Tibial artery (tissue), 4 donors: Measurements from ENCODE around the gene DNAH8.
A peak's percentile ranks its signal among the peaks of the same experiment; 100 is the strongest.

ENCODE experiments used
- DNase-seq, 2 donors: peaks; one replicate each; pipeline ENCODE4 v3.0.0-alpha.2; 2019
- H3K27ac ChIP-seq, 2 donors: fragments of 200-600 bp; sonication (generic) in 1 of 2; 1 replicate in 1 of 2; 2 replicates in 1 of 2; pipeline ENCODE4 v1.5.1; 2018 to 2019; ENCODE audit warnings: mild to moderate bottlenecking in 1 of 2
- H3K27me3 ChIP-seq, 2 donors: fragments of 200-600 bp; sonication (generic) in 1 of 2; one replicate each; pipeline versions ENCODE4 v1.5.1 to v1.6.0; 2016 to 2019
- H3K36me3 ChIP-seq, 3 donors: fragments of 200-600 bp; sonication (generic) in 2 of 3; one replicate each; pipeline ENCODE4 v1.5.1; 2016 to 2019; ENCODE audit warnings: mild to moderate bottlenecking in 2 of 3
- H3K4me1 ChIP-seq, 4 donors: fragments of 200-600 bp; sonication (generic) in 2 of 4; 1 replicate in 3 of 4; 2 replicates in 1 of 4; pipeline ENCODE4 v1.5.1; 2016 to 2019
- H3K4me3 ChIP-seq, 2 donors: fragments of 200-600 bp; sonication (generic) in 1 of 2; 1 replicate in 1 of 2; 2 replicates in 1 of 2; pipeline ENCODE4 v1.5.1; 2018 to 2019; ENCODE audit warnings: mild to moderate bottlenecking in 2 of 2
- H3K9me3 ChIP-seq, 3 donors: fragments of 200-600 bp; sonication (generic) in 1 of 3; one replicate each; pipeline ENCODE4 v1.5.1; 2016 to 2019
- intact Hi-C: fragments of 100-400 bp; cut with DNase I; formaldehyde crosslinking; loops from one replicate; pipeline ENCODE4 v1.15.0; 2023; ENCODE audit warnings: low total_unique reads
- TF ChIP-seq, protein P1 (sequence below), 2 experiments: fragments of 200-600 bp in 1 of 2; fragments of 450-650 bp in 1 of 2; IDR thresholded peaks; one replicate each; pipeline ENCODE4 v1.5.1; 2017 to 2019; ENCODE audit warnings: antibody characterized with exemption in 2 of 2, mild to moderate bottlenecking in 1 of 2, moderate library complexity in 1 of 2

The DNAH8 gene

GRCh38 chr6:39050453-39051112, 335.5 kb downstream of the DNAH8 start:
- no peaks in the 10 kb centered on the region for H3K36me3 ChIP-seq
- intact Hi-C loops = no loop called here
- no peak overlapping the region for H3K4me3 ChIP-seq
- H3K9me3 ChIP-seq = no peaks in the 10 kb centered on the region
- no peak for DNase-seq
- H3K27me3 ChIP-seq = peaks cover 0 to 61% of the 10 kb centered on the region in 2 donors
- H3K4me1 ChIP-seq = peaks cover 0 to 13% (median 11%) of the 10 kb centered on the region in 4 donors
- no peak overlapping the region for H3K27ac ChIP-seq
- TF ChIP-seq, protein P1, sequence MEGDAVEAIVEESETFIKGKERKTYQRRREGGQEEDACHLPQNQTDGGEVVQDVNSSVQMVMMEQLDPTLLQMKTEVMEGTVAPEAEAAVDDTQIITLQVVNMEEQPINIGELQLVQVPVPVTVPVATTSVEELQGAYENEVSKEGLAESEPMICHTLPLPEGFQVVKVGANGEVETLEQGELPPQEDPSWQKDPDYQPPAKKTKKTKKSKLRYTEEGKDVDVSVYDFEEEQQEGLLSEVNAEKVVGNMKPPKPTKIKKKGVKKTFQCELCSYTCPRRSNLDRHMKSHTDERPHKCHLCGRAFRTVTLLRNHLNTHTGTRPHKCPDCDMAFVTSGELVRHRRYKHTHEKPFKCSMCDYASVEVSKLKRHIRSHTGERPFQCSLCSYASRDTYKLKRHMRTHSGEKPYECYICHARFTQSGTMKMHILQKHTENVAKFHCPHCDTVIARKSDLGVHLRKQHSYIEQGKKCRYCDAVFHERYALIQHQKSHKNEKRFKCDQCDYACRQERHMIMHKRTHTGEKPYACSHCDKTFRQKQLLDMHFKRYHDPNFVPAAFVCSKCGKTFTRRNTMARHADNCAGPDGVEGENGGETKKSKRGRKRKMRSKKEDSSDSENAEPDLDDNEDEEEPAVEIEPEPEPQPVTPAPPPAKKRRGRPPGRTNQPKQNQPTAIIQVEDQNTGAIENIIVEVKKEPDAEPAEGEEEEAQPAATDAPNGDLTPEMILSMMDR (IDR thresholded peaks at IDR 0.05) = no peak

DNA sequence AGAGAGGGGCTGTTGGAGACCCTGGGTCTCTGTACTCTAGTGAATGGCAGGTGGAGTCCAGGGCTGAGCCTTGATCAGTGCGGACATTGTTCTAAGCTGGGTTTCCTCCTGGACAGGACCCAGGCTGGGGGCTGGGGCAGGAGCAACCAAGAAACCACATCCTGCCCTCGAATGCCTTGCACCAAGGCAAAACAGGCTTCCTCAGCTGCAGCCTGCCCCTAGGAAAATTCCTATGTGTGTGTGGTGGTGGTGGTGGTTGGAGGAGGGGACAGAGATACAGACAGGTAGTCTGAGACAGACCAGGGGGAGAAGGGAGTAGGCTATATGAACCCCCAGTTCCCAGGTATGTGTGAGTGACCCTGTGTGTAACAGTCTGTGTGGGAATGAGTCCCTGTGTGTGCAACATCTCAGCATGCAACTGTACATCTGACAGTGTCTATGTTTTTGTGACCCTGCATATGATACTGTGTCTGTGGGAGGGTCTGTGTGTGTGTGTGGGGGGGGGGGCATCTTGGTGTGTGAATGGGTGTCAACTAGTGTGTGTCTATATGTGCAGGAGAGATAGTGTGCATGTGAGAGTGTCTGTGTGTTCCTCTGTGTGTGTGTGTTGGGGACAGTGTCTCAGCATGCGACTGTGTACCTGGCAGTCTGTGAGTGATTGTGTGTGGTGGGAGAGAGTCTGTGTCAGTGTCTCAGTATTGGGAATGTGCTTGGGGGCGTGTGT, 336.4 kb downstream of the DNAH8 start:
- intact Hi-C loops = no loop called here
- H3K9me3 ChIP-seq = no peaks in the 10 kb centered on the region
- no peak overlapping the region for H3K27ac ChIP-seq
- H3K36me3 ChIP-seq = no peaks in the 10 kb centered on the region
- peaks cover 0 to 13% (median 11%) of the 10 kb centered on the region in 4 donors for H3K4me1 ChIP-seq
- TF ChIP-seq, protein P1 (IDR thresholded peaks at IDR 0.05) = no peak
- H3K27me3 ChIP-seq = peaks cover 0 to 57% of the 10 kb centered on the region in 2 donors
- H3K4me3 ChIP-seq = no peak overlapping the region
- DNase-seq = peak in 1 of 2 donors; percentile 24

- peak in 1 of 2 donors; percentile 38 for DNase-seq
- H3K27me3 ChIP-seq = peaks cover 0 to 46% of the 10 kb centered on the region in 2 donors
Measured at GRCh38 chr6:39053016-39053624, 338.0 kb downstream of the DNAH8 start.

DNA sequence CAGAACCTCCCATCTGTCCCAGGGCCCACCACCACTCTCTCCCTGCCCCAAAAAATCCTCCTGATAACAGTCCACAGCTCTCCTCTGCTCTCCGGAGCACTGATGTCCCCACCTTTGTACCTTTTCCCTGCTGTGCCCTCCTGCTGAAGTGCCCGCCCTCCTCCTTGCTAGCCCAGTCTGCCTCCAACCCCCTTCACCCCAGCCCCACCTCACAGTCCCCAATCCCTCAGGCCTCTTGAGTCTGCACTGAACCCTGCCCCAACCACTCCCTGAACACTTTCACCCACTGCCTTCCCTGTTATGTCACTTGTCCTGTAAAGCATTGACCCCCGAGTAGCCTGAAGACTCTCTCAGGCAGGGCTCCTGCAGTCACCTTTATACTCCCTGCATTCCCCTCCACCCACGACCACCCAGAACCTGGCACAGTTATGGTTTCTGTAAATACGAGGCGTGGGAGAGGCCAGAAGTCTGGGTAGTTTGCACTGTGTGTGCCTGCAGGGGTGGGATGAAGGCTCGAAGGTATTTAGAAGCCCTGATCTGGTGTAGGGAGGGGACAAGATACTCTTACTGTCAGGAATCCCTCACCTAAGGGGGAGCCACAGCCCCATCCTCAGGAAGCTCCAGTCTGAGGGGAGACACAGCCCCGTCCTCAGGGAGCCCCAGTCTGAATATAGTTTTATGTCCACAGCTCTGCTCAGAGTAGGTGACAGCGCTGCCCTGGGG, 338.9 kb downstream of the DNAH8 start:
- Histone ChIP-seq H3K9me3 (no peaks in the 10 kb centered on the region), H3K27ac (no peak overlapping the region), H3K4me1 (peaks cover 0 to 4% (median 2%) of the 10 kb centered on the region in 4 donors), H3K27me3 (peaks cover 0 to 43% of the 10 kb centered on the region in 2 donors), H3K4me3 (no peak overlapping the region), H3K36me3 (no peaks in the 10 kb centered on the region)
- DNase-seq = peak in 1 of 2 donors; percentile 48
- TF ChIP-seq, protein P1 (IDR thresholded peaks at IDR 0.05) = no peak
- intact Hi-C loops = no loop called here

More at GRCh38 chr6:39053016-39053624, 338.0 kb downstream of the DNAH8 start:
- intact Hi-C loops = no loop called here
- Histone ChIP-seq H3K36me3 (no peaks in the 10 kb centered on the region), H3K27ac (no peak overlapping the region), H3K4me1 (peaks cover 0 to 13% (median 11%) of the 10 kb centered on the region in 4 donors), H3K4me3 (no peak overlapping the region), H3K9me3 (no peaks in the 10 kb centered on the region)
- TF ChIP-seq, protein P1 (IDR thresholded peaks at IDR 0.05) = no peak

- DNase-seq = peak in 1 of 2 donors; percentile 42
- Histone ChIP-seq H3K27ac (no peak overlapping the region), H3K9me3 (no peaks in the 10 kb centered on the region), H3K27me3 (peaks cover 0 to 42% of the 10 kb centered on the region in 2 donors), H3K36me3 (no peaks in the 10 kb centered on the region), H3K4me3 (no peak overlapping the region), H3K4me1 (no peaks in the 10 kb centered on the region)
- TF ChIP-seq, protein P1 (IDR thresholded peaks at IDR 0.05) = no peak
- intact Hi-C loops = no loop called here
Measured at GRCh38 chr6:39054577-39055142, 339.5 kb downstream of the DNAH8 start.
